SHP77 (cell line): ENCODE results near the gene C2orf69.
A peak's percentile ranks its signal among the peaks of the same experiment; 100 is the strongest.

Experiments used
- DNase-seq, 2 experiments: peaks; one replicate each; lab custom pipeline; 2025; lab: John Stamatoyannopoulos, UW

Gene C2orf69

GRCh38 chr2:199914372-199914958, 3.4 kb downstream of the C2orf69 start:
- no peak for DNase-seq

- DNase-seq, result no peak
Observed at GRCh38 chr2:199916980-199917379, 5.9 kb downstream of the C2orf69 start.

DNA sequence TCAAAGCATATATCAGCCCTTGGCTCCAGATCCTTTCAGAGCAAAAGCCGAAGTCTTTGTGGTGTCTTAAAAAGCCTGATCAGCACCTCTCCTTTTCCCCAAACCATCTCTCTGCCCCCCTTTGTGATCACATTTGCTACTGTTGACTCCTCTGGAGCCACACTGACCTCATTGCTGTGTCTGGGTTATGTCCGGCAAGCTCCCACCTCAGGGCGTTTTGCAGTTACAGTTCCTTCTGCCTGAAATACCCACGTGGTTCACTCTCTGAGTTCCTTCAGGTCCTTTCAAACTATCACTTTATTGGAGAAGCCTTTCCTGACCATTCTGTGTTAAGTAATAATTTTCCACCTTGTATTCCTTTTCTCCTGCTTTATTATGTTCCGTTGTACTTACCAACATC, 11.8 kb downstream of the C2orf69 start:
- DNase-seq, result no peak

DNA sequence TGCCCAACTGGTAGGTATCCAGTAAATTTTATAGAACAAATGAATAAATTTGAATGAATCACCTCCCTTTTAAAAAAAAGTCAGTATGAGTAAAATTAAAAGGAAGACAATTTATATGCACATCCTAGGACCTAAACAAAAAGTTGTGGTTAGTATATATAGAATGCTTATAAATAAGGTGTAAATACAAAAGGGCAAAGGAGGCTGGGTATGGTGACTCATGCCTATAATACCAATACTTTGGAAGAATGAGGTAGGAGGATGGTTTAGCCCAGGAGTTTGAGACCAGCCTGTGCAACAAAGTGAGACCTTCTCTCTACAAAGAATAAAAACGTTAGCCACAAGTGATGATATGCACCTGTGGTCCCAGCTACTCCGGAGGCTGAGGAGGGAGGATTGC, 12.8 kb downstream of the C2orf69 start:
- DNase-seq, result no peak

DNA sequence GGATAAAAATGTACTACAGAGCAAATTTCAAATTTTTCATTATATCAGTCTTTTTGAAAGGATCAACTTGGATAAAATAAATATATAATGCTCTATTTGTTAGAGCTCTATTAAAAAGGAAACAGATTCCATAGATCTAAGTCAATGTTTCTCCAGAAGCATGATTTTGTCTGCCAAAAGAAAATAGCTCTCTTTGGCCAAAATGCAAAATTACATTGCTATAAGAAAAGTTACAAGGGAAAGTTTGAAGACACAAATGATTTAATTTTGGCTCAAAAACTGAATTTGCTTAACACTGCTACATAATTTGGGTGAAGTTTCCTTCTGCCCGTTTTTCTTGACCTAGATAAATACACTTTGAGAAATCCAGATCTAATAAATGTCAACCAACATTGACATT, 15.7 kb downstream of the C2orf69 start:
- DNase-seq, result no peak

GRCh38 chr2:199928226-199928625, 17.1 kb downstream of the C2orf69 start:
- DNase-seq, result no peak

- DNase-seq, result no peak
Observed at GRCh38 chr2:199928626-199929025, 17.5 kb downstream of the C2orf69 start.

DNA sequence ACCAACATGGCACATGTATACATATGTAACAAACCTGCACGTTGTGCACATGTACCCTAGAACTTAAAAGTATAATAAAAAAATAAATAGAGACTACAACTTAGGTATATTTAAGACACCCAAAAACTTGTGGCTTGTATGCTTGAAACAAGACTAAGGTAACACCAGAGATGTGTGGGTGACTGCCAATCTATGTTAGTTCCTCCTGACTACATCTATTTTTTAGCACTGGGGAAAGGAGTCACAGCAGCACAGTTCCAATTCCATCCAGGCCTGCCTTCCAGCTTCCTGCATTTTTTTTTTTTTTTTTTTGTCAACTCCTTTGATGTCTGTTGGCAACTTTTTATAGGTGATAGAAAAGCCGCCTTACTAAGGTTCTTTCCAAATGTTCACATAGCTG, 18.2 kb downstream of the C2orf69 start:
- no peak for DNase-seq

DNA sequence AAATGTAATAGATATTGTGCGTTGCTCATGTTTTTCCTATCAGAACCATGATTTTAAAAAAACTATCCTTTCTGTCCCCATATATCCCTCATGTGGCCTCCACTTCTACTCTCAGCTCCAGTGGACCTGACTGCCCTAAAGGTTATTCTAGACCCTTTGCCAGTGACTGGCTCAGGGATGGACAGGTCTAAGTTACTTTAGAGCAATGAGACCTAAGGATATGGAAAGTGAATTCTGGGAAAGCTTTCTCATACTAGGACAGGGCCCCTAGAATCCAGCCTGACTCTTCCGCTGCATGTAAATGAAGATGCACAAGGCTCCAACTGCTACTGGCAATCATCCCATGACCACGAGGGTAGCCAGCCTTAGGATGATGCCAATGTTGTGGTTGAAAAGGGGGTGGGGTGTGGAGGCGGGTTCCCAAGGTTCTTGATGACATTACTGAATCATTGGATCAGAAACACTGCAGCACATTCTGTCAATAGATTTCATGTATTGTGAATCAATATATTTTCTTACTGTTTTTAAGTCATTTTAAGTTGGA, 21.3 kb downstream of the C2orf69 start:
- no peak for DNase-seq

GRCh38 chr2:199933466-199933865, 22.4 kb downstream of the C2orf69 start:
- no peak for DNase-seq

DNA sequence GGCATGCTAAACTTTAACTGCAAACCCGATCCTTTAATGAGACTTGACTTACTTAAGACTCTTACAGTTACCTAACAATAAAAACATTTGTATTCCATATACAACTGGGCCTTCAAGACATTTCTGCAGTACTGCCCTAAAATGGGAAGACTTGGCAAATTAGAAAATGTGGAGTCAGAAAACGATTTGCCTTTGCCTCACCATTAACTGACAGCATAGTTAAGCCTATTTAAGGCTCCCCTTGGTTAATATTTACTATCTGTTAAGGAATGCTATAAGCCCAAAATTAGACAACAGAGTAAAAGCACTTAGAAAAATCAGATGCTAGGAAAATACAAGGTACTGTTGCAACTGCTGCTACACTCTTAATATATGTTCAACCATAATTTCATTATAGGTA, 25.5 kb downstream of the C2orf69 start:
- no peak for DNase-seq

DNA sequence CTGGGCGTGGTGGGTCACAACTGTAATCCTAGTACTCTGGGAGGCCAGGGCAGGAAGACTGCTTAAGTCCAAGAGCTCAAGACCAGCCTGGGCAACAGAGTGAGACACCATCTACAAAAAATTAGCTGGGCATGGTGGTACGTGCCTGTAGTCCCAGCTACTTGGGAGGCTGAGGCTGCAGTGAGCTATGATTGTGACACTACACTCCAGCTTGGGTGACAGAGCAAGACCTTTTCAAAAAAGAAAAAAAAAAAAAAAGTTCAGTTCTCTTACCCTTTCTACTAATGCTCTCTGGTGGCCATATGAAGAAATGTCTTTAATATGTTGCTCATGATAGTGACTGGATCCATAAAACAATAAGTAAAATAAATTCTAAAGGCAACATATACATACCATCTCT, 29.3 kb downstream of the C2orf69 start:
- peak; percentile 10 to 20 for DNase-seq

DNA sequence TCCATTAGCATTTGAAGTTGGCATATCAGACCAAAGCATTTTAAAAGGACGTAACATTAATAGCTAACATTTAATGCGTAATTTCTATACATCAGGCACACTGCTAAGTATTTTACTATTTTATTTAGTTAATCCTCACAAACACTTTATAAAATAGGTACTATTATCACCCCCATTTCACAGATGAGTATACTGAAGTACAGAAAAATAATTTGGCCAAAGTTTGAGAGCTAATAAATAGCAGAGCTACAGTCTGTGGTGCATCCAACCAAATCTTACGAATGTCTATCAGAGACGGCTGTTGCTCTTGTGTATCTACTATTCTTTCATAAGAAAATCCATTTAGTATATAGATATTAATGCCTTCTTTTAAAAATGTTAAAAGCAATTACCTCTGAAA, 32.3 kb downstream of the C2orf69 start:
- DNase-seq, result no peak

GRCh38 chr2:199946196-199946595, 35.1 kb downstream of the C2orf69 start:
- no peak for DNase-seq

DNA sequence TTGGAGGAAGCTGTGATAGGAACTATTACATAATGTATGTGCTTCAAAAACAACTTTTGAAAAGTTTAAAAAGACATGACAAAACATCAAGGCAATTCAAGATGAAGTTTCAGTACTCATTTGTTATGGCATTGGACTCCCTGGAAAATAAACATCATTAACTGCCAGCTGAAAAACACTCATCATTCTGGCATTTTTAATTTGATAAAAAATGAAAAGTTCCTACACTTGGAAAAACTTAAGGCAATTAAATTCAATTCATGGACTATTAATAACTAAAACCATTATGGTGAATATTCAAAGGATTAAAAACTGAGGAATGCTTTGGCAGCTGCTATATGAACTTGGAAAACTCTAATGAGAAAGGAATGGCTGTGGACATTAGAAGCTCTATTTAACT, 35.7 kb downstream of the C2orf69 start:
- DNase-seq, result no peak

GRCh38 chr2:199950396-199950795, 39.3 kb downstream of the C2orf69 start:
- no peak for DNase-seq

GRCh38 chr2:199951023-199951422, 39.9 kb downstream of the C2orf69 start:
- no peak for DNase-seq

GRCh38 chr2:199955007-199955338, 43.9 kb downstream of the C2orf69 start:
- peak in 1 of 2 experiments; percentile 73 for DNase-seq

GRCh38 chr2:199955339-199956061, 44.4 kb downstream of the C2orf69 start, which contains the start of the genes MAIP1 and TYW5:
Gene MAIP1, plus strand, starts transcription at chr2:199955582. Its CDS starts 217 bp downstream, at chr2:199955799.
Gene TYW5, minus strand, starts transcription at chr2:199955491. Its CDS starts 21 bp downstream, at chr2:199955470.
- peak; percentile 80 to 90 for DNase-seq

- no peak for DNase-seq
Observed at GRCh38 chr2:199956062-199956380, 44.9 kb downstream of the C2orf69 start.

GRCh38 chr2:199958014-199958413, 46.9 kb downstream of the C2orf69 start:
- no peak for DNase-seq

GRCh38 chr2:199962203-199962602, 51.1 kb downstream of the C2orf69 start:
- DNase-seq, result no peak

- DNase-seq, result no peak
Observed at GRCh38 chr2:199966405-199966804, 55.3 kb downstream of the C2orf69 start.

- DNase-seq, result no peak
Observed at GRCh38 chr2:199966976-199967375, 55.9 kb downstream of the C2orf69 start.
